ENCODE measurements around the gene TEKT2.

TEKT2 gene

DNA sequence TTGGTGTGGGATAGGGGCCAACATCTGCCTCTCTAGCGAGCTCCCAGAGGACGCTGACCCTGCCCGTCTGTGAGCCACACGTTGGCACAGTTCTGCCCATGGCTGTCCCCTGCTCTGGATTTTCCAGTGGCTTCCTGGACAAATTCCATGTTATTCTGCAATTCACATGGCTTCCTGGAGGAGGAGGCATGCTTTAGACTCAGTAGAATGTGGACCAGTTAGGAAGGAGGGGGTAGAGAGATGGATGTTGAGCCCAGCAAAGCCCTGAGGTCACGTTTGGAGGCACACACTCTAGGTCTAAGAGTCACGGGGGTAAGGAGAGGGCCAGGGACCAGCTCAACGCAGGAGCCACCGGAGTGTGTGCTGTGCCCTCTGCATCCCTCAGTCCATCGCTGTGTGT, 28.9 kb downstream of the TEKT2 start:
- TF ChIP-seq ZNF146 (tag by site-specific recombination; IDR thresholded peaks at IDR 0.05), result no peak
- TF ChIP-seq, protein P1, sequence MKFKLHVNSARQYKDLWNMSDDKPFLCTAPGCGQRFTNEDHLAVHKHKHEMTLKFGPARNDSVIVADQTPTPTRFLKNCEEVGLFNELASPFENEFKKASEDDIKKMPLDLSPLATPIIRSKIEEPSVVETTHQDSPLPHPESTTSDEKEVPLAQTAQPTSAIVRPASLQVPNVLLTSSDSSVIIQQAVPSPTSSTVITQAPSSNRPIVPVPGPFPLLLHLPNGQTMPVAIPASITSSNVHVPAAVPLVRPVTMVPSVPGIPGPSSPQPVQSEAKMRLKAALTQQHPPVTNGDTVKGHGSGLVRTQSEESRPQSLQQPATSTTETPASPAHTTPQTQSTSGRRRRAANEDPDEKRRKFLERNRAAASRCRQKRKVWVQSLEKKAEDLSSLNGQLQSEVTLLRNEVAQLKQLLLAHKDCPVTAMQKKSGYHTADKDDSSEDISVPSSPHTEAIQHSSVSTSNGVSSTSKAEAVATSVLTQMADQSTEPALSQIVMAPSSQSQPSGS (tag by site-specific recombination; IDR thresholded peaks at IDR 0.05; ENCODE audit: low read depth), result no peak
- TF ChIP-seq ZSCAN30 (tag by site-specific recombination; IDR thresholded peaks at IDR 0.05), result no peak
- no peak for TF ChIP-seq BCL11B (tag by site-specific recombination; IDR thresholded peaks at IDR 0.05; ENCODE audit: low read depth)
- TF ChIP-seq ZBTB17 (tag by site-specific recombination; IDR thresholded peaks at IDR 0.05), result no peak
- Histone ChIP-seq H3K4me3 (ENCODE audit: low read depth, low read length) (no peak overlapping the region), H3K4me1 (ENCODE audit: control insufficient read depth, insufficient read depth, low read length) (no peaks in the 10 kb centered on the region), H3K9me3 (ENCODE audit: control insufficient read depth, insufficient read depth, low read depth, low read length) (no peaks in the 10 kb centered on the region), H3K36me3 (ENCODE audit: control insufficient read depth in 2 of 2, insufficient read depth in 1 of 2, low read length in 2 of 2) (no peaks in the 10 kb centered on the region), H3K27ac (ENCODE audit: extremely low read depth, low read depth, low read length) (no peak overlapping the region)
- ChIA-PET CTCF (interaction anchor here (0.5 to 7.5 kb wide), 2 partner anchors 21 to 238 kb away, joined by 3 to 65 read pairs; no protein-coding TSS in a partner anchor), POLR2A (interaction anchor here (1.1 kb wide), 1 partner anchor 20 kb away, joined by 9 read pairs; no protein-coding TSS in a partner anchor)

DNA sequence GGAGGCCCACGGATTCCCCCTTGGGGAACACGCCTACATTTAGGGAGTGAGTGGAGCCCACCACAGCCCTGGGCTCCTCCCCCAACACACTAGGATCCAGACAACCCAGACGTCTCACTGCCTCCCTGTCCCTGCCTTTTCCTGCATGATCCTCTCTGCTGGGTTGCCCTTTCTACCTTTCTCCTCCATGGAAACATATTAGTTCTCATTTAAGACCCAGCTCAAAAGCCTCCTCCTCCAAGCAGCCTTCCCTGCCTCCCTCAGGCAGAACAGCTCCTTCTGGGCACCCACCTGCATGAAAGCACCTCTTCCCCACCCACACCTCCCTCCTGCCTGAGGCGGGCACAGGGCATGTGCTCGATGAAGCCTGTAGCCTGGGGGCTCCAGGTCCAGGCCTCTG, 30.5 kb downstream of the TEKT2 start:
- H3K9me3 ChIP-seq (ENCODE audit: control insufficient read depth, insufficient read depth, low read depth, low read length), result no peaks in the 10 kb centered on the region
- no peak overlapping the region for H3K27ac ChIP-seq (ENCODE audit: extremely low read depth, low read depth, low read length)
- POLR2A ChIA-PET, result no interaction called here
- TF ChIP-seq ZNF510 (tag by site-specific recombination; IDR thresholded peaks at IDR 0.05; ENCODE audit: insufficient replicate concordance), result no peak
- 0 out of 2 replicates have a peak, but pooled peaks have one; percentile 45 for TF ChIP-seq ZNF664 (tag by site-specific recombination; IDR thresholded peaks at IDR 0.05)
- no peak for TF ChIP-seq EGR2 (tag by site-specific recombination; IDR thresholded peaks at IDR 0.05; ENCODE audit: low read depth)
- TF ChIP-seq SP2 (tag by site-specific recombination; IDR thresholded peaks at IDR 0.05), result 0 out of 2 replicates have a peak, but pooled peaks have one; percentile 8
- no peak for TF ChIP-seq RBAK (tag by site-specific recombination; IDR thresholded peaks at IDR 0.05)
- no peak for TF ChIP-seq KLF16 (tag by site-specific recombination; IDR thresholded peaks at IDR 0.05)
- no peak for TF ChIP-seq HOXC10 (CRISPR knock-in tag; IDR thresholded peaks at IDR 0.05)
- TF ChIP-seq MYNN (tag by site-specific recombination; IDR thresholded peaks at IDR 0.05; ENCODE audit: borderline replicate concordance), result no peak
- TF ChIP-seq WT1 (tag by site-specific recombination; IDR thresholded peaks at IDR 0.05), result no peak
- CTCF ChIA-PET, result interaction anchor here (1.1 to 7.5 kb wide), 3 partner anchors 9 to 20 kb away, joined by 3 to 65 read pairs (median 4); no protein-coding TSS in a partner anchor
- no peaks in the 10 kb centered on the region for H3K4me1 ChIP-seq (ENCODE audit: control insufficient read depth, insufficient read depth, low read length)
- H3K36me3 ChIP-seq (ENCODE audit: control insufficient read depth in 2 of 2, insufficient read depth in 1 of 2, low read length in 2 of 2), result no peaks in the 10 kb centered on the region
- H3K4me3 ChIP-seq (ENCODE audit: low read depth, low read length), result no peak overlapping the region

DNA sequence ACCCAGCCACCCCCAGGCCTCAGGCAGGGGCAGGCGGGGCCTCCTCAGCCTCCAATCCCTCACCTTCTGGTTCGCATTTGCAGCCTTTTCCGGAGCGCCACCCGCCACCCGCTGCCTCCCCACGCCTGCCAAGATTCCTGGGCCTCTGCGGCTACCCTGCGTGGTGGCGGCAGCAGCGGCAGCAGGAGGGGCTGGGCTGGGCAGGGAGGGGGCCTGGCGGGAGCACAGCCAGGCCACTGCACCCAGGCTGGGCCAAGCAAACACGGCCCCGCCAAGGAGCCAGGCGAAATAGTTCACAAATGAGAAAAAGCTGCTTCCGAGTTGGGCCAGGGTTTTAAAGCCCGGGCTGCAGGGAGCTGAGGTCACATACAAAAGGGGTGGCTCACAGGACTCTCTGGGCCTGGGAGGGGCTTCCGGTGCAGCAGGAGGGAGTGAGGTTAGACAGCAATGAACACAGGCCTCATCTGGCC, 31.3 kb downstream of the TEKT2 start:
- Histone ChIP-seq H3K4me1 (ENCODE audit: control insufficient read depth, insufficient read depth, low read length) (no peaks in the 10 kb centered on the region), H3K4me3 (ENCODE audit: low read depth, low read length) (no peak overlapping the region), H3K27ac (ENCODE audit: extremely low read depth, low read depth, low read length) (no peak overlapping the region), H3K9me3 (ENCODE audit: control insufficient read depth, insufficient read depth, low read depth, low read length) (no peaks in the 10 kb centered on the region), H3K36me3 (ENCODE audit: control insufficient read depth in 2 of 2, insufficient read depth in 1 of 2, low read length in 2 of 2) (no peaks in the 10 kb centered on the region)
- POLR2A ChIA-PET, result no interaction called here
- CTCF ChIA-PET, result interaction anchor here (0.6 to 7.5 kb wide), 3 partner anchors 16 to 790 kb away, joined by 3 to 65 read pairs (median 4); no protein-coding TSS in a partner anchor
- TF ChIP-seq ZNF341 (tag by site-specific recombination; IDR thresholded peaks at IDR 0.05; ENCODE audit: low read depth) (0 out of 2 replicates have a peak, but pooled peaks have one; percentile 33), ZNF785 (tag by site-specific recombination; IDR thresholded peaks at IDR 0.05) (no peak), ZIC2 (tag by site-specific recombination; IDR thresholded peaks at IDR 0.05) (peak; percentile 72), ZNF600 (tag by site-specific recombination; IDR thresholded peaks at IDR 0.05) (no peak)
- TF ChIP-seq, protein P2, sequence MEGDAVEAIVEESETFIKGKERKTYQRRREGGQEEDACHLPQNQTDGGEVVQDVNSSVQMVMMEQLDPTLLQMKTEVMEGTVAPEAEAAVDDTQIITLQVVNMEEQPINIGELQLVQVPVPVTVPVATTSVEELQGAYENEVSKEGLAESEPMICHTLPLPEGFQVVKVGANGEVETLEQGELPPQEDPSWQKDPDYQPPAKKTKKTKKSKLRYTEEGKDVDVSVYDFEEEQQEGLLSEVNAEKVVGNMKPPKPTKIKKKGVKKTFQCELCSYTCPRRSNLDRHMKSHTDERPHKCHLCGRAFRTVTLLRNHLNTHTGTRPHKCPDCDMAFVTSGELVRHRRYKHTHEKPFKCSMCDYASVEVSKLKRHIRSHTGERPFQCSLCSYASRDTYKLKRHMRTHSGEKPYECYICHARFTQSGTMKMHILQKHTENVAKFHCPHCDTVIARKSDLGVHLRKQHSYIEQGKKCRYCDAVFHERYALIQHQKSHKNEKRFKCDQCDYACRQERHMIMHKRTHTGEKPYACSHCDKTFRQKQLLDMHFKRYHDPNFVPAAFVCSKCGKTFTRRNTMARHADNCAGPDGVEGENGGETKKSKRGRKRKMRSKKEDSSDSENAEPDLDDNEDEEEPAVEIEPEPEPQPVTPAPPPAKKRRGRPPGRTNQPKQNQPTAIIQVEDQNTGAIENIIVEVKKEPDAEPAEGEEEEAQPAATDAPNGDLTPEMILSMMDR (tag by site-specific recombination; IDR thresholded peaks at IDR 0.05), result no peak

Data from HEK293 (cell line).